GM19193 (cell line): ENCODE measurements around the gene MTF2.

ENCODE experiments used
- POLR2A ChIP-seq: IDR thresholded peaks from 4 replicates; pipeline ENCODE4 v1.6.1; 2011; ENCODE audit not compliant: insufficient read depth, insufficient read length; ENCODE audit errors: extremely low read depth

Gene MTF2

GRCh38 chr1:93078986-93079654 lies at the start of gene MTF2:
TSS of gene MTF2 (plus strand) at chr1:93079283. CDS start at chr1:93079527, 244 bp downstream.
- peak; percentile 98 for TF ChIP-seq POLR2A

GRCh38 chr1:93029317-93029716 lies 49.8 kb upstream of the MTF2 start:
- TF ChIP-seq POLR2A, result no peak

GRCh38 chr1:93031711-93032110 lies 47.4 kb upstream of the MTF2 start:
- TF ChIP-seq POLR2A, result no peak

GRCh38 chr1:93033029-93033428 lies 46.1 kb upstream of the MTF2 start:
- TF ChIP-seq POLR2A, result no peak

- TF ChIP-seq POLR2A, result no peak
Measured at GRCh38 chr1:93033785-93034184, 45.3 kb upstream of the MTF2 start.

- no peak for TF ChIP-seq POLR2A
Measured at GRCh38 chr1:93034397-93034796, 44.7 kb upstream of the MTF2 start.

- TF ChIP-seq POLR2A, result no peak
Measured at GRCh38 chr1:93036672-93037071, 42.4 kb upstream of the MTF2 start.

- TF ChIP-seq POLR2A, result no peak
Measured at GRCh38 chr1:93042187-93043056, 36.7 kb upstream of the MTF2 start.

- TF ChIP-seq POLR2A, result no peak
Measured at GRCh38 chr1:93043057-93043557, 36.0 kb upstream of the MTF2 start.

- no peak for TF ChIP-seq POLR2A
Measured at GRCh38 chr1:93047618-93048017, 31.5 kb upstream of the MTF2 start.

GRCh38 chr1:93051961-93052360 lies 27.1 kb upstream of the MTF2 start:
- TF ChIP-seq POLR2A, result no peak

GRCh38 chr1:93056214-93056613 lies 22.9 kb upstream of the MTF2 start:
- TF ChIP-seq POLR2A, result no peak

GRCh38 chr1:93056649-93057048 lies 22.4 kb upstream of the MTF2 start:
- no peak for TF ChIP-seq POLR2A

- no peak for TF ChIP-seq POLR2A
Measured at GRCh38 chr1:93061895-93062792, 16.9 kb upstream of the MTF2 start.

GRCh38 chr1:93076268-93076667 lies 2.8 kb upstream of the MTF2 start:
- no peak for TF ChIP-seq POLR2A
